GM18498 (cell line): ENCODE data around the gene CDK5R2.

ENCODE experiments used
- ATAC-seq: cut with Tn5 transposase; IDR thresholded peaks from one replicate; pipeline ENCODE4 v1.9.1; 2021; ENCODE audit warnings: mild to moderate bottlenecking, moderate library complexity; ENCODE audit not compliant: unreplicated experiment

CDK5R2 gene

DNA sequence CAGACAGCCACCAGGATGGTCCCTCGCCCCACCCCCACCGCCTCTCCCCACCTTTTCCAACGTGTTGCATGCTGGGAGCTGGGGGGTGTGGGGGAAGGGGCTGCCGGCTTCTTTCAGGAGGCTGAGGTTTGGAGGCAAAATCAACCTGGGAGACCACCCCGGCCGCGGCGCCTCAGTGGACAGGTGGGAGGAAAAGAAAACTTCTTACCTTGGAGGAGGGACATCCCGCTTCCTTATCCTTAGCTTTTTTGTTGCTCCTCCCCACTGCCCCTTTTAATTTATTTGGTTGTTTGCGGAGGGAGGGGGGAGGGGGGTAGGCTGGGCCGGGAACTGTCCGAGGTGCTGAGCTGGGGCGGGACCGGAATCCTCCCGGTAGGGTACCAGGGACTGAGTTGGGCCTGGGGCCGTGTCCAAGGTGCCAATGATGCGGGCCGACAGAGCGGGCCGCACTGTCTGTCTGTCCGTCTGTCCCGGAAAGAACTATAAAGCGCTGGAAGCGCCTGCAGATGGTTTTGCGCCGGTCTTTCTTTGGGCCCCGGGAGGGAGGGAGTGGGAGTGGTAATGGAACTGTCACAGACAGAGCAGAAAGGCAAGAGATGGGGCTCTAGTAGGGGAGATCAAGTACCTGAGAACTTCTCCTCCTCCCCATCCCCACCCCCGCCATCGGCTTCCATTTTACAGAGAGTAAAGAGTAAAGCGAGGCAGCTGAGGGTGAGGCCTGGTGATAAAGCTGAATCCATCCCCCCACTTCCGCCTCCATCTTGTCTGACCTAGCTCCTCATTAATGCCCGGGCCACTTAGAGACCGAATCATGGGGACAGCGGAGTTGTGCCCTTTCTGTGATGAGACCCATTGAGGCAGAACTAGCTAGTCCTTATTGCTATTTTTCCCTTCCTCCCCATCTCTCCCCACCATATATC lies 2.4 kb downstream of the CDK5R2 start:
- no peak for ATAC-seq

- no peak for ATAC-seq
These were observed 3.5 kb downstream of the CDK5R2 start for GRCh38 chr2:218962859-218963492.

DNA sequence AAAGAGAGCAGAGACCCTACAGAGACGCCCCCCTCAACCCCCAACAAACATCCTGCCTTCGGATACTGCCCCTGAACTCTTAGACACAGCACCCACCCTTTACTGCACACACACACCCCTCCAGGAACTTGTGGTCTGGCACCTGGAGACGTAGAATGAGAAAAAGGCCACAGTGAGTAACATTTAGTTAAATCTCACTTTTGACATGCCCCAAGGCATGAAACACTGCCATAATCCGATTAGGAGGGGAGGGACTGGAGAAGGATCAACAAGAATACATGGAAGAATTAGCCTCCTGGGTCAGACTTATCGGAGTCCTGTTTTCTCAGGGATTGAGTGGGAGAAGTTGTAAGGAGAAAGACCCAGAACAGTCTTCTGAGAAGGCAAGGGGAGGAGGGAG lies 4.1 kb downstream of the CDK5R2 start:
- no peak for ATAC-seq

GRCh38 chr2:218964041-218964771 lies 4.7 kb downstream of the CDK5R2 start:
- ATAC-seq: no peak

GRCh38 chr2:218970894-218971293 lies 11.4 kb downstream of the CDK5R2 start:
- no peak for ATAC-seq

DNA sequence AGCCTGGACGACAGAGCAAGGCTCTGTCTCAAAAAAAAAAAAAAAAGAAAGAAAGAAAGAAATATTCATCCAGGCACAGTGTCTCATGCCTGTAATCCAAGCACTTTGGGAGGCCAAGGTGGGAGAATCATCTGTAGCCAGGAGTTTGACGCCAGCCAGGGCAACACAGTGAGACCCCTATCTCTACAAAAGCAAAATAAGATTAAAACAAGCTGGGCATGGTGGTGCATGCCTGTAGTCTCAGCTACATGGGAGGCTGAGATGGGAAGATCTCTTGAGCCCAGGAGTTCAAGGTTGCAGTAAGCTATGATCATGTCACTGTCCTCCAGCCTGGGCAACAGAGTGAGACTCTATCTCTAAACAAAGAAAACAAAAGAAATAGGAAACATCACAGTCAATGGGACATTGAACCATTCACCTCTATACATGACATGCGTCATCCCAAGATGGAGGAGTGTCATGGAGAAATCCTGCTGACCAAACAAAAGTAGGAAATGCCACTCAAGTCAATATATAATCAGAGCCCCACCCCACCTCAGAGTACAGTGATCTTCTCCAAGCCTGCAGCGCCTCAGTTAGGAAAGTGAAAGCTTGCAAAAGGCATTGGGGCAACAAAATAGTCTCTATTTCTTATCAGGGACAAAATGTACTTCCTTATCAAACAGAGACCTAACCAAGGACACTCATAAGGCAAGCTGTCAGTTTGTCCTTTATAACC lies 15.8 kb downstream of the CDK5R2 start:
- ATAC-seq: no peak

DNA sequence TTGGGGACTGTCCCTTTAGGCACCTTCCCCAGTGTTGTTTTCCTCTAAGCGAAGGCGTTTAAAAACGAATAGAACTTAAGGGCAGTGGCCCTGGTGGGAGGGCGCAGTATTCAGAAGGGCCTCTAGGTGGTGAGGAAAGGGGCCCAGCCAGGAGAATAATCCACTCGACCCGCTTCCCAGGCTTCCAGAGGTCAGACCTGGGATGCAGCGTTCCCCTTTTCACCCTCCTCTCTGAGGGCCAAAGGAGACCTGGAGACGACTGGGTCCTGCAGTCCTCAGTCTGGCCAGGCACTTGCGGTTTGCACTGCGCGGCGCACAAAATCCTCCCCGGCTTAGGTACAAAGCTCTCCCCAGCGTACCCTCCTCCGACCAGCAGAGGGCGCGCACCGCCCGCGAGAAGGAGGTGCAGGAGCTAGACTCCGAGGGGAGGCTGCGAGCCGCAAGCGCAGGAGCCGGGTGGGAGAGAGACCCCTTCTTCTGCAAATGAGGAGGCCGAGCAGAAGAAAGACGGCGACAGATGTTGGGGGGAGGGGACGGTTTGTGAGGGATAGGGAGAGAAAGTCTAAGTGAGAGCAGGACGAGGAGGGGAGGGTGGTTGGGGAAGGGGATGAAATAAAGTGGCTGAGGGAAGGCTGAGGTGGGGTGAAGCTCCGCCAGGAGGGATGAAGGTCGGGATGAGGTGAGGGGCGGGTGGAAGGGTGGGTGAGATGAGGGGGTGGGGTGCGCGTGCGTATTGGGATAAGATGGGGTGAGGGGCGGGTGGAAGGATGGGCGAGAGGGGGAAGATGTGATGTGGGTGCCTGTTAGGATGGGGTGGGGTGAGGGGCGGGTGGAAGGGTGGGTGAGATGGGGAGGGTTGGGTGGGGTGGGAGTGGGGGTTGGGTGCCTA lies 20.6 kb downstream of the CDK5R2 start:
- ATAC-seq: peak; percentile 87

- ATAC-seq: no peak
These were observed 21.4 kb downstream of the CDK5R2 start for GRCh38 chr2:218980735-218981389.

DNA sequence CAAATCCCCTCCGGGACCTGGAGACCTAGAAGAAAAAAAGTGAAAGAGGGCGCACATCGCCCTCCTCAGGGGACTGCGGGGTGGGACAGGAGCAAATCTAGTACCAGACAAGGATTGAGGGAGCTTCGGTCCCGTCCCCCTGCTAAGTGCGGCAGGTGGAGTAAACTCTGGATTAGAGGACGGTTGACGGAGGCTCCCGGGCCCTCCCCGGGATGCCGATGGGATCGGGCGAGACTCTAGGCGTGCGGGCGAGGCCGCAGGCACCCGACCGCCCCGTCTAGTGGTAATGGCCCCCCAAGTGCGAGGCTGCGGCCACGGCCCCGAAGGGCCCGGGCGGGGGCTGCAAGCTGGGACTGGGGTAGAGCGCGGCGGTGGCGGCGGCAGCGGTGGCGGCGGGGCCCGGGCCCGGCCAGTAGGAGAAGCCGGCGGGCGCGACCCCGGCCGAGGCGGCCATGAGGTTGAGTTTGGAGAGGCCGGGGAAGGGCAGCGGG lies 22.0 kb downstream of the CDK5R2 start:
- ATAC-seq: no peak

- ATAC-seq: no peak
These were observed 22.6 kb downstream of the CDK5R2 start for GRCh38 chr2:218981881-218982585.

- no peak for ATAC-seq
These were observed 23.3 kb downstream of the CDK5R2 start for GRCh38 chr2:218982586-218983262.

DNA sequence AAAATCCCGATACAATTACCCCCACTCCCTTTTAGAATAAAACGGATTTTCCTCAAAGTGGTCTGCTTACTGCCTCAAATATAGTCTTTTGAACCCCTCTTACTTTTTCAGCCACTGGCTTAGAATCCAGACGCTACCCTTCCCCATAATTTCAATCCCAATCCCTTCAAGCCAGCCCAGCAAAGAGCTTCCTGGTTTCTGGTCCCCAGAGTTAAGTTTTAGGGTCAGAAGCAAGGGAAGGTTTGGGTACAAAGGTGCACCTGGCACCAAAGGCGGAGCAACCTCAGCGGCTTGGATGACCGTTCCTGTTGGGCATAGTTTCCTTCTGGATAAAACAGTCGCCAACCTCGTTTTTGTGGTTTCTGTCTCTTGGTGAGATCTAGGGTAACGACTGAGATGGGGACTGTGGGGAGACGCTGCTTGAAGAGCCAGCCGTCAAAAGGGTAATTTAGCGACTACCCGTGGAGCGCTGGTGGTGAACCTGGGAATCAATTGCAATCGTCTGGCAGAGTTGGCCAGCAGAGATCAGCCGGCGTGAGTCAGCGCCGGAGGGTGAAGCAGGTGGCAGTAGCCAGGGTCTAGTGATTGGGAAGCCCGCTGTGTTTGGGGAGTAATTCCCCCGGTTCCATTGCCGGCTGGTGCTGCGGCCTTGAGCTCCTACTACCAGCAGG lies 23.9 kb downstream of the CDK5R2 start:
- no peak for ATAC-seq

GRCh38 chr2:218983934-218984238 lies 24.4 kb downstream of the CDK5R2 start:
- ATAC-seq: no peak

DNA sequence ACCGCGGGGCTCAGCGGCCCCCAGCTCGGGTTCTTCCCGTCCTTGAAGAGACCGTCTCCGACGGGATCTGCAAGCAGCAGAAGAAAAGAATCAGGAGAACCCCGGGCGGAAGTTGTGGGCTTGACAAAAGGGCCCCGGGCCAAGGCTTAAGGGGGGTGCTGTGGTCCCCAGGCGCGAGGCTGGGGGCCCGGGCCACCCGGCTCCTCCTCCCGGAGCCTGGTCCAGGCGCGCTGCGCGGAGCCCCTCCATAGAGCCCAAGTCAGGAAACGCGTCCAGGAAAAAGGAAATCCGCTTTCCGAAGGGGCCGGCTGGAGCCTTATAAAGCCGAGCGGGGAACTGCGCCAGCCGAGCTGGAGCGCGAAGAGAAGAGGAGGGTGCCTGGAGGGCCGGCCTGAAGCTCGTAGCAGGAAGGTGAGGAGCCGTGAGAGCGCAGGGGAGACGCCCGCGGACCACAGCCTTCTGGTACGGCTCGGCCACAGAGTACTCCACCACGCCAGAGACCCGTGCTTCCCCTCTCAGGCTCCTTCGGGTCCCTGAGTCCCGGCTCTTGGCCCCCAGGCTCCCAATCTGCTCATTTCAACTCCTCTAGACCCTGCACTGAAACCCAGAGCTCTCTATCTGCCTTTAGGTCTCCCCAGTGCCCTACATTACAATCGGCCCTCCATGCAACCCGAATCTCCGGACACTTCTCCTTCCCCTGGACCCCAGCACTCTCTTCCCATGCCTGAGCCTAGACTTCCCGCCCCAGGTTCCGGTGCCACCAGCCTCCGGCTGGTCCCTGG lies 25.0 kb downstream of the CDK5R2 start:
- ATAC-seq: no peak

- ATAC-seq: no peak
These were observed 25.5 kb downstream of the CDK5R2 start, which contains the start of gene FEV for GRCh38 chr2:218985021-218985324. Gene FEV, minus strand, starts transcription at chr2:218985184. Its CDS starts 109 bp downstream, at chr2:218985075.

DNA sequence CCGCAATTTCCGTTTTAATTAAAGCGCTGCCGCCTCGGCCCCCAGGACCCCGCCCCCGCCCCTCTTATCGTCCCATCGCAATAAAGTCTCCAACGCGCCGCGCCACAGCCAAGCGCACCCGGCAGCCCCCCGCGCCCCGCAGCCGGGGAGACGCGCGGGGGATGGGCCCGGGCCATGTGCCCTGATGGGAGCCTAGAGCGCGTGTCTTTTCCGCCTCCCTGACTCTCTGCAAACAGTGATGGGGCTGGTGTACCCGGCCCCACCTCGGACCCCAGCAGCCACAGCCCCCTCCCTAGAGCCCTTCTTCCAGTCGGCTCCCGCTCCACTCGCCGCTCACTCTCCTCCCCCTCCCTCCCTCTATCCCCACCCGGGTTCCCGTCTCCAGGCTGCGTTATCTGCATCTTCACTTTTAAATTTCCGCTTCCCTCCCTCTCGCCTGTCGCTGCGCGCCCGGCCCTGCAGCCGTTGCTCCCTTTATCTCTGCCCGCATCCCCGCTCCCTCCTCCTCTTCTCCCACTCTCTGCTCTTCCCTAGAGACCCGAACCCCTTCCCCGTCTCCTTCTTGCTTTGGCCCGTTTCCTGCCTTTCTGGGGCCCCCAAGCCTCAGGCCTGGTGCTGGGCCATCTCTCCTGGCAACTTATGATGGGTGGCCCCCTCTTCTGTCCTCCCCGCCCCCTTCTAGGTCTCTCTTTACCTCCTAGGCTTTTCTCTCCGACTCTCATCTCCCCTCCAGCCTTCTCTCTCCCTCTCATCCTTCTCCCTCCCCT lies 26.0 kb downstream of the CDK5R2 start:
- ATAC-seq: no peak
